Stimulated activated CD4-positive, alpha-beta T cell treated with anti-CD3 and anti-CD28 coated beads, Interleukin-4, amount 100 ng/mL, for 48 hours (primary cell): ENCODE measurements around the gene IFITM5.
"Not testable (repeated sequence)": the region's sequence is repeated elsewhere in the genome, so short reads cannot be mapped to it uniquely, and the experiment has no call there.

ENCODE experiments used
- DNase-seq, 2 donors: peaks; one replicate each; pipeline ENCODE4 v3.0.0-alpha.2; 2020; ENCODE audit warnings: low read depth in 2 of 2

Gene IFITM5

GRCh38 chr11:299081-299891 is at the start of gene IFITM5:
TSS of gene IFITM5 (minus strand) at chr11:299526. CDS start at chr11:299490, 36 bp downstream.
- no peak for DNase-seq

- no peak for DNase-seq
Observed at GRCh38 chr11:346529-346928, 47.2 kb upstream of the IFITM5 start.

GRCh38 chr11:344836-345578 is 45.7 kb upstream of the IFITM5 start:
- DNase-seq: no peak

- DNase-seq: no peak
Observed at GRCh38 chr11:342328-342727, 43.0 kb upstream of the IFITM5 start.

- no peak for DNase-seq
Observed at GRCh38 chr11:340539-341512, 41.5 kb upstream of the IFITM5 start.

- no peak for DNase-seq
Observed at GRCh38 chr11:339963-340362, 40.6 kb upstream of the IFITM5 start.

- DNase-seq: no peak
Observed at GRCh38 chr11:337711-338110, 38.4 kb upstream of the IFITM5 start.

- no peak for DNase-seq
Observed at GRCh38 chr11:336659-337198, 37.4 kb upstream of the IFITM5 start.

- no peak for DNase-seq
Observed at GRCh38 chr11:335779-336658, 36.7 kb upstream of the IFITM5 start.

GRCh38 chr11:334264-334994 is 35.1 kb upstream of the IFITM5 start:
- DNase-seq: no peak

GRCh38 chr11:333616-334263 is 34.4 kb upstream of the IFITM5 start:
- DNase-seq: not testable (repeated sequence)

- no peak for DNase-seq
Observed at GRCh38 chr11:332651-333480, 33.5 kb upstream of the IFITM5 start.

- no peak for DNase-seq
Observed at GRCh38 chr11:331358-332060, 32.2 kb upstream of the IFITM5 start.

GRCh38 chr11:330694-331357 is 31.5 kb upstream of the IFITM5 start:
- no peak for DNase-seq

GRCh38 chr11:330307-330693 is 31.0 kb upstream of the IFITM5 start:
- no peak for DNase-seq

- DNase-seq: no peak
Observed at GRCh38 chr11:329886-330253, 30.5 kb upstream of the IFITM5 start.

GRCh38 chr11:328516-329100 is 29.3 kb upstream of the IFITM5 start:
- DNase-seq: not testable (repeated sequence)
